OCI-LY1 (cell line): ENCODE measurements around the gene RSPH10B.
"Not testable (repeated sequence)": the region's sequence is repeated elsewhere in the genome, so short reads cannot be mapped to it uniquely, and the experiment has no call there.

Experiments
- CTCF ChIP-seq: fragments of 200-600 bp; sonication (generic), shearing (Covaris generic); IDR thresholded peaks from 2 replicates; pipeline ENCODE4 v1.5.1; 2017; ENCODE audit warnings: mild to moderate bottlenecking, antibody characterized with exemption, low read length, moderate library complexity, mixed read lengths
- EZH2 ChIP-seq: fragments of 200-600 bp; sonication (generic), shearing (Covaris generic); IDR thresholded peaks from 2 replicates; pipeline ENCODE4 v1.8.0; 2017; ENCODE audit warnings: borderline replicate concordance, mixed run types, mild to moderate bottlenecking, antibody characterized with exemption, low read length, moderate library complexity, mixed read lengths

- TF ChIP-seq CTCF, EZH2: not testable (repeated sequence)
Measured at GRCh38 chr7:5890244-5890643, 80.2 kb downstream of the RSPH10B start.
